Spinal cord (tissue), 10 donors: ENCODE measurements around the gene UNC5C. TPM values are rescaled to one million over a fixed set of nuclear protein-coding genes. Genes with fewer than 3 reads are reported as not detected.

Experiments
- DNase-seq, 6 donors: peaks; one replicate each; pipeline versions ENCODE4 v3.0.0 to v3.0.0-alpha.2; 2013 to 2015; ENCODE audit warnings: low spot score in 6 of 6, low read depth in 4 of 6
- H3K27ac ChIP-seq: one replicate; pipeline ENCODE4 v1.5.1; 2013; ENCODE audit warnings: low read depth, low read length, control low read depth
- H3K27me3 ChIP-seq: one replicate; pipeline ENCODE4 v1.6.1; 2013; ENCODE audit warnings: low read length; ENCODE audit not compliant: control insufficient read depth, insufficient read depth
- H3K36me3 ChIP-seq: one replicate; pipeline ENCODE4 v1.6.1; 2013; ENCODE audit warnings: low read length; ENCODE audit not compliant: control insufficient read depth, insufficient read depth
- H3K4me1 ChIP-seq: one replicate; pipeline ENCODE4 v1.6.1; 2013; ENCODE audit warnings: low read length; ENCODE audit not compliant: control insufficient read depth, insufficient read depth
- H3K4me3 ChIP-seq: one replicate; pipeline ENCODE4 v1.5.1; 2013; ENCODE audit warnings: low read depth, low read length, control low read depth
- H3K9me3 ChIP-seq: one replicate; pipeline ENCODE4 v1.6.1; 2013; ENCODE audit warnings: low read length; ENCODE audit not compliant: control insufficient read depth, insufficient read depth
- WGBS: methylation state at CpG from one replicate; pipeline ENCODE4 v1.1.5; 2013; ENCODE audit warnings: missing lambda C conversion rate; ENCODE audit not compliant: insufficient coverage; 5-methylcytosine and 5-hydroxymethylcytosine counted together
- polyA plus RNA-seq, 2 donors: library from polyadenylated mRNA; unstranded; fragments of 120-200 nt; gene quantifications; one replicate each; pipeline ENCODE4 v1.2.1, GENCODE V29; 2013; ENCODE audit not compliant: insufficient read length in 2 of 2
- total RNA-seq, 2 donors: library from RNA; depleted of rRNA in 1 of 2; stranded (reverse); fragments of 120-200 nt in 1 of 2; fragments of >200 nt in 1 of 2; gene quantifications; one replicate each; pipeline versions ENCODE4 v1.2.3 to v1.2.4, GENCODE V29; 2013 to 2014
- donor health status: healthy.

Gene UNC5C
- total and polyA plus RNA-seq, 4 donors, result 11.3 to 33.2 (median 20.7) TPM

DNA sequence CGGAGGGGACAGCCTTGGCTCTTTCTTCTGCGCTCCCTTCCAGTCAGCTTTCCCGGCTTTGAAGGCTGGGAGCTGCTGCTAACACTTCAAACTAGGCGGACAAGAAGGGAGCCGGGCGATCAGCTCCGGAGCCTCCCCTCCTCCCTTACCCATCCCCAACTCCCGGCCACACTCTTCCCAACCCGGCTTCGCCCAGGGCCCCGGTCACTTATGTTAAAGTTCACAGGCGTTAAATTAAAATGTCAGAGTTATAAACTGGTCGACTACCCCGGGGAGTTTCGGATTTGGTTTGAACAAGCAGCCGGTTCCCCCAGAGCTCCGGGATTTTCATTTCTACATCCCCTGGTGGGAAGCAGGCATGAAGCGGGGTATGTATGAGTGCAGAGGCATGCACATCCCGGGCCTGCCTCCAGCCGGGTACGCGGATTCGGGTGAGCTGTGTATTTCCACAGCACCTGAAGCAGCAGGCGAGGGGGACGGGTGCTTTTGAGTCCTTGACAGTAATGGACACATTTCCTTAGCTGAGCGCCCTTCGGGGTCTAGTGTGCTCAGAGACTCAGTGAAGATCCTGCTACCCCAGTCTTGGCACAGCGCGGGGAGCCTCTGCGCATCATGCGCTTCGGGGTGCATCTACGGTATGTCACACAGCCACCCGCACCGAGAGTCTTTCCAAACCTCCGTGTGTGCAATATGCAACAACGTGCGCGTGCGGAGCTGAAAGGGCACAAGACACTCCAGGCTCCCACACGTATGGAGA lies 880 bp downstream of the UNC5C start:
- WGBS, result under 1% methylated on average over 40 of the region's 41 CpGs
- peak overlapping the region; percentile 86 for H3K27ac ChIP-seq
- no peaks in the 10 kb centered on the region for H3K9me3 ChIP-seq
- H3K27me3 ChIP-seq, result peaks cover 21% of the 10 kb centered on the region
- H3K36me3 ChIP-seq, result no peaks in the 10 kb centered on the region
- H3K4me1 ChIP-seq, result peaks cover 20% of the 10 kb centered on the region
- H3K4me3 ChIP-seq, result peak overlapping the region; percentile 57
- peak in 2 of 6 donors; percentile 72 to 87 for DNase-seq

DNA sequence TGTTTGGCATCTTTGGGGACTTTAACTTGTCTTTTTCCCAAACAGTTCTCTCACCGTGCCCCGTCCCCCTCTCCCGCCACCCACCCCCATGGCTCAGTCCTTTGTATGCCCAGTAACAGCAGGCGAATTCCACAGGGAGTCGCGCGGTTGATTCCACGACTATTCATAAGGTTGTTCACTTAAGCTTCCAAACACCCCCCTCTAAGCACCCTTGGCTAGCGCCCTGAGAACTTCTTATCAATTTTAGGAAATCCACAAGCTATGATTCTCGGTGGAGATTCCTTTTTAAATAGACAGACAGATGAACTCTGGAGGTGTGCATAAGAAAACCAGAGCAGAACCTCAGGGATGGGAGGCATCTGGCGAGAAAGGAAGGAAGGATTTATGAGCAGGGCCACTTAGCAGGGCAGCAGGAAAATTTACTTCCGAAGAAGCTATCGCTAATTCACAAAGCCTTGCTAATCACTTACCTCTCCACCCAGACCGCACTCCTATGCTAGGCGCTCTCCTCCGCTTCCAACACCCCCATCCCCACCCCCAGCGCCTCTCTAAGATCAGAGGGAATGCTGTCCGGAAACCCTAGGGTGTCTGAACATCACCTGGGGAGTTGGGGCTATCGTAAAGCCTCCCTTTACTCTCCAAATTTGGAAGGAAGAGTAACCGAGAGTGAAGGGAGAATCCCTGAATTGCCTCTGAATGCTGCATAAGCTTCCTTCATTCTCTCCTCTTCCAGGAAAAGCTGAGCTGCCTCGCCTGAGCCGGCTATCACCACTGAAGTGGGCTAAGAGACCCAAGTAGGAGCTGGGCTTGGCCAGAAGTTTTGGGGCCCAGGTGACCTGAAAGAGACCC lies 1.7 kb downstream of the UNC5C start:
- peaks cover 20% of the 10 kb centered on the region for H3K4me1 ChIP-seq
- H3K9me3 ChIP-seq, result no peaks in the 10 kb centered on the region
- peak in 2 of 6 donors; percentile 36 to 75 for DNase-seq
- H3K4me3 ChIP-seq, result peak overlapping the region; percentile 57
- no peaks in the 10 kb centered on the region for H3K36me3 ChIP-seq
- peak overlapping the region; percentile 86 for H3K27ac ChIP-seq
- H3K27me3 ChIP-seq, result peaks cover 21% of the 10 kb centered on the region
- WGBS, result 2% methylated on average over 14 of the region's 22 CpGs

DNA sequence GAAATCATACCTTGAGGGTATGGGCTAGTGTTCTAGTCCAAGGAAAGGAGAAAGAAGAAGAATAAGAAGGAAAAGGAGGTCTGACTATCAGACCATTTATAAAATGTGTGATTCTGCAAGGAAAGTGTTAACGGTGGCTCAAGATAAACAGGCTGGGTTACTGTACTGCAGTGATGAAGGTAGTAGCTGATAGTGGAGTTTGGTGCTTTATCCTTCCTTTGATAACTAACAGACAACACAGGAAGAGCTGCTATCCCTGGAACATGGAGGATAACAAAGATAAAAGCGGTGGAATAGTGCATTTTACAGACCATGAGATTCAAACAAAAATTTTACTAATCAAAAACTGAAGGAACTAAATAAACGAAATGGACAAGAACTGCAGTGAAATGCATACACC lies 2.6 kb downstream of the UNC5C start:
- Histone ChIP-seq H3K4me1 (peaks cover 20% of the 10 kb centered on the region), H3K27ac (no peak overlapping the region), H3K4me3 (peak overlapping the region; percentile 10), H3K27me3 (peaks cover 19% of the 10 kb centered on the region), H3K36me3 (no peaks in the 10 kb centered on the region), H3K9me3 (no peaks in the 10 kb centered on the region)
- no CpG with 5 or more reads among the region's 3 CpGs for WGBS
- DNase-seq, result peak in 2 of 6 donors; percentile 10 to 54

DNA sequence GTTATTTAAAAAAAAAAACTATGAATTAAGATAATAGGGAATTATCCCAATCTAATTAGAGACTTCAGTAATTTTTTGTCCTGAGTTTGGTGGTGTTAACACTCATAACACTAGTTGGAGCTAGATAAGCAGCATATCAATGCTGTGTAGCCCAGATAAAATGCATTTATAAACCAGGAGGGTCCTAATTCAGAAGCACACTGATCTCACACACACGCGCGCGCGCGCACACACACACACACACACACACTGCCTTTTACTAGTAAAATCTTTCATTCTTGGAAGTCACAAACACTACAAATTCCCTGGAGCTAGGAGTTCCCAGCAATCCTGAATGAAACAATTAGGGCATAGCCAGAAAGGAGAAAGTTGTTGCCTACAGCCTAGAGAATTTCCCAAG lies 3.2 kb downstream of the UNC5C start:
- Histone ChIP-seq H3K36me3 (no peaks in the 10 kb centered on the region), H3K9me3 (no peaks in the 10 kb centered on the region), H3K27ac (no peak overlapping the region), H3K27me3 (peaks cover 19% of the 10 kb centered on the region), H3K4me3 (no peak overlapping the region), H3K4me1 (peaks cover 20% of the 10 kb centered on the region)
- no CpG with 5 or more reads among the region's 6 CpGs for whole genome bisulfite sequencing
- DNase-seq, result peak in 2 of 6 donors; percentile 37 to 68

DNA sequence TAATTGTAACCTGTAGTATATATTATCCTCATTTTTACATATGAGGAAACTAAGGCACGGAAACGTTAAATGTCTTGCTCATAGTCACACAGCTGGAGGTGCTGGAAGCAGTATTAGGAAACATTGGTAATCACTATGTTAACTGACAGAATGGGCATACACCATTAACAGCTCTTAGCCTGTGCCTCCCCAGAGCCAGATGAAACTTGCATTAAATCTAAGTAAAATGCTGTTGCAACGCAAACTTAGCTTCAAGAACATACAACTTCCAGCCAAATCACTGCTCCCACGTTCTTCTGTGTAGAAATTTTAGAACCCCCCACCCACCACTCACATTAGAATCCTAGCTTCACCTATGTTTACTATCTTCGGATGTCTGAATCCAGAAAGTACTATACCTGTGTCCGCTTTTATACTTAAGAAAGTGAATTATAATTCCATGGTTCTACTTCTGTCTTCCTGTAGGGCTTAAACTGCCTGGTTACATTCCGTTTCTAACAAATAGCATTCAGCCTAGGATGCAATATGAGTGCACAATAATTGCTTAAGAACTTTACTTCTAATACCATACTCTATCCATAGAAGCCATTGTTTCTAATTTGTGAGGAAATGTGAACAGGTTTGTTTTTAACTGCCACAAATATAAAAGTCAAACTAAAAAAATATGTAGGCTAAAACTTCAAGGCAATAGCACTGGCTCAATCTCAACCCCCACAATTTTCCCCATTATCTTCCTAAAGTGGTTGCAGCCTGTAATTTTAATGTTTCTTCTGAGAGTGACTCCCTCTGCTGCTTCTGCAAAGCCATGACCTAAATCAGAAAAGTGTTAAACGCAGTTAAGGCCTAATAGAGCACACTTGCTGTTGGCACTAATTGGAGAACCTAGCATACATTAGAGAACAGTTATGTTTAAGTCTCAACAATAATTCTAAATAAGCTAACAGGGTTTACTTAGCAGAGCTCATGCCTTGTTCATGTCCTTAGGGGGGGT lies 4.4 kb downstream of the UNC5C start:
- H3K4me3 ChIP-seq, result peak overlapping the region; percentile 9
- H3K36me3 ChIP-seq, result no peaks in the 10 kb centered on the region
- WGBS, result 20% methylated on average over 1 of the region's 8 CpGs
- H3K4me1 ChIP-seq, result peaks cover 20% of the 10 kb centered on the region
- H3K27ac ChIP-seq, result no peak overlapping the region
- H3K9me3 ChIP-seq, result no peaks in the 10 kb centered on the region
- peak in 2 of 6 donors; percentile 13 to 75 for DNase-seq
- peaks cover 10% of the 10 kb centered on the region for H3K27me3 ChIP-seq

DNA sequence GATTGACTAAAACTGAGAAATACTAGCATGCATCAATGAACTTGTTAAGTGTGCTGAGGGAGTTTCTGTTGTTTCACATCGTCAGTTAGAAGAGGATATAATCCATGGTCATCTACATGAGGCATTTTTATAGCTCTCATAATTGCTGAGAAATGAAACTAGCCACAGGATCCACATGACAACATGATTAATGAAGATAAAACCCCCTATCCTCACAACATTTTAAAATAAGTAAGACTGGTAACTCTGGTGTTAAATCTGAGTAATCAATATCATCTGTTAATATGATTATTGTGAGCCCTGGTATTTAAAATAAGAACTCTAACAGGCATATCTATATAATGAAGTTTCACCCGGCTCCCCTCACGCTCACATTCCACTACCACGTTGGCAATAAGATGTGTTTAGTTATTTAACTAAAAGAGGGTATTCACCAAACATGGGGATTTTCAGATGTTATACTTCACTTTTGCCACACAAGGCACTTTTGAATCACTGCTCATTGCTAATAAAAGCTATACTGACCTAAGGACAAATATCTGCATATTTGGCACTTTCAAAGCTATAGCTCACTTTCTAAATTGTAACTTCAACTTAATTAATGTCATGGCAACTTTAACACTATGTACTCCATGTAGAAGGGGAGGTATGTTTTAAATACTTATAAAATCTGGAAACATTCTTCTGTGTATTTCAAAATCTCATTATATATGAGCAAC lies 6.7 kb downstream of the UNC5C start:
- H3K27me3 ChIP-seq, result peaks cover 4% of the 10 kb centered on the region
- H3K27ac ChIP-seq, result no peak overlapping the region
- H3K4me1 ChIP-seq, result peaks cover 4% of the 10 kb centered on the region
- H3K36me3 ChIP-seq, result no peaks in the 10 kb centered on the region
- no peaks in the 10 kb centered on the region for H3K9me3 ChIP-seq
- DNase-seq, result no peak
- WGBS, result no CpG with 5 or more reads among the region's 4 CpGs
- no peak overlapping the region for H3K4me3 ChIP-seq

DNA sequence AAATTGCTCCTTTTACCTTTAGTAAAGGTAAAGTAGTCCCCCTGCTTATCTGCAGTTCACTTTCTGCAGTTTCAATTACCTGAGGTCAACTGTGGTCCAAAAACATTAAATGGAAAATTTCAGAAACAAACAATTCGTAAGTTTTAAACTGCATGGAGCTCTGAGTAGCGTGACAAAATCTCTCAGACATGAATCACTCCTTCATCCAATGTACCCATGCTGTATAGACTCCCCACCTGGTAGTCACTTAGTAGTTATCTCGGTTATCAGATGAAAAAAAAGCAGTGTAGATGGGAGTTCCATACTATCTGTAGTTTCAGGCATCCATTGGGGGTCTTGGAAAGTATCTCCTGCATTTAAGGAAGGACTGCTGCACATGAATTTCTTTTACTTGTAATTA lies 7.7 kb downstream of the UNC5C start:
- Histone ChIP-seq H3K4me1 (no peaks in the 10 kb centered on the region), H3K9me3 (no peaks in the 10 kb centered on the region), H3K4me3 (no peak overlapping the region), H3K36me3 (no peaks in the 10 kb centered on the region), H3K27me3 (no peaks in the 10 kb centered on the region), H3K27ac (no peak overlapping the region)
- no CpG with 5 or more reads among the region's 3 CpGs for WGBS
- DNase-seq, result no peak

DNA sequence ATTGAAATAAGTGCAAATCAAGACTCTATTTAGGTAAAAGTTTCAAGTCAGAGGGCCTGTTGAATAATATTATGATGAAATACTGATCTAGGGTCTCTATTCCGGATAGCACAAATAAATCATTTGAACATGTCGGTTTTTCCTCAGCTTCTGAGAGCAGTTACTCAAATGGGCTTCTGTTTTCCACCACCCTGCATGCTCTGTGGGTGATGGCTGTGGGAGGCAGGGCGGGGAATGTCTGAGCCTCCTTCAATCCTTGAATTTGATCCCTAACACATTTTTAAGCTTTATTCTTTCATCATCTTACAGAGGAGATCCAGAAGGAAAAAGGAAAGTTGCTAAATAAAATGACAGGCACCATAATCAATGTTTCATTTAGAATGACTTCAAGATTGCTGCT lies 8.5 kb downstream of the UNC5C start:
- no peak for DNase-seq
- H3K27ac ChIP-seq, result no peak overlapping the region
- H3K9me3 ChIP-seq, result no peaks in the 10 kb centered on the region
- no peaks in the 10 kb centered on the region for H3K36me3 ChIP-seq
- no CpG with 5 or more reads among the region's 3 CpGs for WGBS
- H3K4me1 ChIP-seq, result no peaks in the 10 kb centered on the region
- no peak overlapping the region for H3K4me3 ChIP-seq
- no peaks in the 10 kb centered on the region for H3K27me3 ChIP-seq
